Karpas-422 (cell line): ENCODE data around the gene NTRK3. TPM values are rescaled to one million over a fixed set of nuclear protein-coding genes. Genes with fewer than 3 reads are reported as not detected.

Experiments used
- DNase-seq: peaks from one replicate; pipeline ENCODE4 v3.0.0-alpha.2; 2015
- H2AFZ ChIP-seq: fragments of 200-600 bp; sonication (generic); 2 replicates; pipeline ENCODE4 v1.6.1; 2014; ENCODE audit warnings: antibody characterized with exemption, low read length, mixed read lengths
- H3K27ac ChIP-seq: fragments of 200-600 bp; sonication (generic); 2 replicates; pipeline ENCODE4 v1.5.1; 2014; ENCODE audit warnings: mild to moderate bottlenecking, low read length, moderate library complexity
- H3K27me3 ChIP-seq: fragments of 200-600 bp; sonication (generic); 2 replicates; pipeline ENCODE4 v1.6.1; 2014; ENCODE audit warnings: low read length, mixed read lengths
- H3K36me3 ChIP-seq: fragments of 200-600 bp; sonication (generic); 2 replicates; pipeline ENCODE4 v1.6.1; 2014; ENCODE audit warnings: low read length, mixed read lengths; ENCODE audit not compliant: insufficient read depth
- H3K4me1 ChIP-seq: fragments of 200-600 bp; sonication (generic); 2 replicates; pipeline ENCODE4 v1.6.1; 2014; ENCODE audit warnings: mild to moderate bottlenecking, low read length, mixed read lengths
- H3K4me2 ChIP-seq: fragments of 200-600 bp; sonication (generic); 2 replicates; pipeline ENCODE4 v1.6.1; 2014; ENCODE audit warnings: low read length, low read depth, mild to moderate bottlenecking; ENCODE audit not compliant: poor library complexity, severe bottlenecking
- H3K4me3 ChIP-seq: fragments of 200-600 bp; sonication (generic); 2 replicates; pipeline ENCODE4 v1.5.1; 2014; ENCODE audit warnings: mild to moderate bottlenecking, antibody characterized with exemption, low read length, mixed read lengths
- H3K79me2 ChIP-seq: fragments of 200-600 bp; sonication (generic); 2 replicates; pipeline ENCODE4 v1.6.1; 2014; ENCODE audit warnings: mild to moderate bottlenecking, low read length, mixed read lengths
- H3K9ac ChIP-seq: fragments of 200-600 bp; sonication (generic); 2 replicates; pipeline ENCODE4 v1.6.0; 2014; ENCODE audit warnings: low read length
- H3K9me2 ChIP-seq: fragments of 200-600 bp; sonication (generic), shearing (Covaris generic); replicated peaks from 2 replicates; pipeline ENCODE4 v1.6.0; 2014; ENCODE audit warnings: mild to moderate bottlenecking, low read length, moderate library complexity; ENCODE audit not compliant: insufficient read depth
- H3K9me3 ChIP-seq: fragments of 300-700, 200-600 bp; sonication (generic); 2 replicates; pipeline ENCODE4 v1.6.1; 2014; ENCODE audit warnings: low read length, mixed read lengths
- H4K20me1 ChIP-seq: fragments of 200-600 bp; sonication (generic); 2 replicates; pipeline ENCODE4 v1.6.1; 2014; ENCODE audit warnings: mild to moderate bottlenecking, antibody characterized with exemption, low read length, low read depth; ENCODE audit not compliant: insufficient read depth
- total RNA-seq: library from RNA; depleted of rRNA; stranded (reverse); fragments of >200 nt; shearing (Covaris generic); gene quantifications from 2 replicates; pipeline ENCODE4 v1.2.3, GENCODE V29; 2014; ENCODE audit warnings: low replicate concordance

The NTRK3 gene
- total RNA-seq, 1 experiment from 2014 or later: 0.11 TPM

DNA sequence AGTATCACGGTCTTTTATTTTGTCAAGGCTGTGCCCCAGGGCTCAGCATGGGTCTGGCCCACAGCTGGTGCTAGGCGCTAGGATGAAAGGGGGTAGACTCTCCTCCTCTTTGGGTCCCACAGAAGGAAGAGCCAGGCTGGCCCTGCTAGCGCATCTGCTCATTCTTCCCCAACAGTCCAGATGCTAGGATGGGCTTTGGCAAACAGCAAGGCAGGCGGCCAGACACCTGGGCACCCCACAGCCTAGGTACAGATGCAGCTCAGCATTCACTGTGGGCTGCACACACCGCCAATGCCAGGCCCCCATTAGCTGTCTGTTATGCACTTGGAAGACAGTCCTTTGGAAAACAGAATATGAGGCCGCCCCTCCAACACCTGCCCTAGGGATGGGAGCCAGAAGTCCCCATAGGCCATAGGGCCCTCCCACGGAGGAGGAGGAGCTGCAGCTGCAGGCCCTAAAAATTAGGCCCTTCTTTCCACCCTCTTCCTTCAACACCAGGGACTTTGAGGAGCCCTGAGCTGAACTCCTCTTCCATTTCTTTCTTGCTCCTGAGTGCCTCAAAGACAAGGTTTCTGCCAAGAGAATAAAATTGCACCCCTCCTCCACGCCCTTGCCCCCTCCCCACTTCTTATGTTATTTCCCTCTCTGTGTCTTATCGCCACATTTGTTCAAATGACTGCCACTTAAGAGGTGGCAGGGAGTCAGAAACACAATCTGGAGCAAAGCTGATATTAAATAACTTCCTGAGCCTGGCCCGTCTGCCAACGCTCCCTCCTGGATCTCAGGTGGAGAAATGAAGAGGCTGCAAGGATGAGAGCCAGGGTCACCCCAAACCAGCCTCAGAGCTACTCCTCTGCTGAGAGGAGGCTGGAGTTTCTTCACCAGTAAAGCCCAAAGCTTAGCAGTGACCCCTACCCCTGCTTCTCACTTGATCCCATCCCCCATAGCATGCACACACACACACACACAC lies 13.7 kb downstream of the NTRK3 start:
- no peaks in the 10 kb centered on the region for H3K36me3 ChIP-seq
- H3K27ac ChIP-seq: no peak overlapping the region
- no peaks in the 10 kb centered on the region for H3K27me3 ChIP-seq
- H3K9me2 ChIP-seq: no peaks in the 10 kb centered on the region
- H3K4me1 ChIP-seq: no peaks in the 10 kb centered on the region
- H3K9me3 ChIP-seq: no peaks in the 10 kb centered on the region
- no peak overlapping the region for H3K4me3 ChIP-seq
- no peak overlapping the region for H3K9ac ChIP-seq
- no peak for DNase-seq
- H2AFZ ChIP-seq: no peak overlapping the region
- no peaks in the 10 kb centered on the region for H3K79me2 ChIP-seq
- H4K20me1 ChIP-seq: no peaks in the 10 kb centered on the region
- no peak overlapping the region for H3K4me2 ChIP-seq

- Histone ChIP-seq H3K4me2 (no peak overlapping the region), H3K27ac (no peak overlapping the region), H3K4me1 (no peaks in the 10 kb centered on the region), H2AFZ (no peak overlapping the region), H3K9me2 (no peaks in the 10 kb centered on the region), H3K9ac (no peak overlapping the region), H3K27me3 (no peaks in the 10 kb centered on the region), H3K9me3 (no peaks in the 10 kb centered on the region), H3K4me3 (no peak overlapping the region), H3K79me2 (no peaks in the 10 kb centered on the region), H3K36me3 (no peaks in the 10 kb centered on the region), H4K20me1 (no peaks in the 10 kb centered on the region)
- DNase-seq: no peak
Observed at GRCh38 chr15:88241461-88241860, 15.1 kb downstream of the NTRK3 start.

DNA sequence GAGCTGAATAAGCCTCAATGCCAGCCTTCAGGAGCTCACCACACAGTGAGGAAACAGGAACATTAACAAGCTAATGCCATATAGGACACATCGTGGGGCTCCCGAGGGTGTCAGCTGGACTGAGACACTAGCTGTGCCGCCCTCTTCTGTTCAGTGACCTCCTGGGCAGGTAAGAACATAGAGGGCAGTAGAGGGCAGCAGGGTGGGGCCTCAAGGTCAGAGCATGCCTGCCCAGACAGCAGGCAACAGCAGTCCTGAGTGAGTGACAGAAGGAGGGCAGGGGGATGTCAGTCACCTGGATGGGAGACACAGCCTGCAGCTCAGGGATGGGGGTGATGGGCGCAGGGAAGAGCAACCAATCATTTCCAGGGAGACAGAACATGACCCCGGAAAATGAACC lies 15.5 kb downstream of the NTRK3 start:
- H3K9me2 ChIP-seq: no peaks in the 10 kb centered on the region
- no peaks in the 10 kb centered on the region for H3K36me3 ChIP-seq
- no peaks in the 10 kb centered on the region for H3K4me1 ChIP-seq
- no peak for DNase-seq
- H3K79me2 ChIP-seq: no peaks in the 10 kb centered on the region
- no peak overlapping the region for H3K4me3 ChIP-seq
- no peak overlapping the region for H3K9ac ChIP-seq
- no peak overlapping the region for H2AFZ ChIP-seq
- no peaks in the 10 kb centered on the region for H4K20me1 ChIP-seq
- H3K9me3 ChIP-seq: no peaks in the 10 kb centered on the region
- no peaks in the 10 kb centered on the region for H3K27me3 ChIP-seq
- no peak overlapping the region for H3K4me2 ChIP-seq
- H3K27ac ChIP-seq: no peak overlapping the region

GRCh38 chr15:88239594-88239993 lies 16.9 kb downstream of the NTRK3 start:
- no peak overlapping the region for H3K4me2 ChIP-seq
- no peaks in the 10 kb centered on the region for H3K27me3 ChIP-seq
- no peak overlapping the region for H3K27ac ChIP-seq
- no peaks in the 10 kb centered on the region for H3K4me1 ChIP-seq
- no peaks in the 10 kb centered on the region for H3K79me2 ChIP-seq
- H3K9ac ChIP-seq: no peak overlapping the region
- no peak for DNase-seq
- H3K36me3 ChIP-seq: no peaks in the 10 kb centered on the region
- no peak overlapping the region for H2AFZ ChIP-seq
- no peak overlapping the region for H3K4me3 ChIP-seq
- H4K20me1 ChIP-seq: no peaks in the 10 kb centered on the region
- no peaks in the 10 kb centered on the region for H3K9me2 ChIP-seq
- no peaks in the 10 kb centered on the region for H3K9me3 ChIP-seq

GRCh38 chr15:88238618-88239430 lies 17.7 kb downstream of the NTRK3 start:
- no peaks in the 10 kb centered on the region for H4K20me1 ChIP-seq
- H2AFZ ChIP-seq: no peak overlapping the region
- no peak overlapping the region for H3K4me3 ChIP-seq
- H3K4me2 ChIP-seq: no peak overlapping the region
- H3K36me3 ChIP-seq: no peaks in the 10 kb centered on the region
- no peaks in the 10 kb centered on the region for H3K79me2 ChIP-seq
- no peak for DNase-seq
- no peak overlapping the region for H3K27ac ChIP-seq
- no peaks in the 10 kb centered on the region for H3K9me3 ChIP-seq
- H3K9me2 ChIP-seq: no peaks in the 10 kb centered on the region
- H3K27me3 ChIP-seq: no peaks in the 10 kb centered on the region
- H3K9ac ChIP-seq: no peak overlapping the region
- H3K4me1 ChIP-seq: no peaks in the 10 kb centered on the region

DNA sequence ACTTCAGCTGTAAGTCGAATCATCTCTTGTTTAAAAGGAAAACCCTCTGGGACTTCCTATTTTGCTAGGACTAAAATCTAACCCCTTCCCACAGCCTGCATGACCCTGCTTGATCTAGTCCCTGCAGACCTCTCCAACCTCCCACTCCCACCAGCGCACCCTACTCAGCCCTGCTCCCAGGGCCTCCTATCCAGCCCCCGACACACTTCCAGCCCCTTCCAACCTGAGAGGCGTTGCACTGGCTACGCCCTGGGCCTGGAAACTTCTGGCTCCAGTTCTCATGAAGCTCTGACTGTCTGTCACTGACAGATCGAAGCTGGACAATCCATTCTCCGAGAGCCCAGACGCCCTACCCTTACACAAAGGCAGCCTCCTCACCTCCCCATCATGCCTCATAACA lies 21.8 kb downstream of the NTRK3 start:
- Histone ChIP-seq H3K4me1 (no peaks in the 10 kb centered on the region), H3K36me3 (no peaks in the 10 kb centered on the region), H2AFZ (no peak overlapping the region), H3K9ac (no peak overlapping the region), H3K9me3 (no peaks in the 10 kb centered on the region), H3K27ac (no peak overlapping the region), H3K4me2 (no peak overlapping the region), H4K20me1 (no peaks in the 10 kb centered on the region), H3K79me2 (no peaks in the 10 kb centered on the region), H3K27me3 (no peaks in the 10 kb centered on the region), H3K4me3 (no peak overlapping the region), H3K9me2 (no peaks in the 10 kb centered on the region)
- DNase-seq: no peak

DNA sequence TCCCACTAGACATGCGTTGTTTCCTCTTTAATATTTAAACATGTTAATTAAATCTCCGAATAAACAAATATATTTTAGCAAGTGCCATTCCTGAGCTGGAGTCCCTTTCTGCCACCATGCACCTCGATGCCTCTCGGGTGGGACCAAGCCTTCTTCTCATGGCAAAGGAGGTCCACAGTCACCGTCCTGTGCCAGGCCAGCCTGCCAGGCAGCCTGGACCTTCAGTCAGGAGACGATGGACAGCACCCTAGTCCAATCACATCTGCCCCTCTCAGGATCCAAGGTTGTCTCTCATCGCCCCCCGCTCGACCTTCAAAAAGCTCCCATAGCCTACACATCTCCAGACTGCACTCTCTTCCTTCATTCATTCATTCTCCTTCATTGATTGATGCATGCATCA lies 22.6 kb downstream of the NTRK3 start:
- no peaks in the 10 kb centered on the region for H4K20me1 ChIP-seq
- no peaks in the 10 kb centered on the region for H3K9me2 ChIP-seq
- no peak overlapping the region for H3K4me3 ChIP-seq
- H2AFZ ChIP-seq: no peak overlapping the region
- no peaks in the 10 kb centered on the region for H3K4me1 ChIP-seq
- H3K36me3 ChIP-seq: no peaks in the 10 kb centered on the region
- H3K9ac ChIP-seq: no peak overlapping the region
- no peak for DNase-seq
- H3K27ac ChIP-seq: no peak overlapping the region
- H3K79me2 ChIP-seq: no peaks in the 10 kb centered on the region
- no peaks in the 10 kb centered on the region for H3K9me3 ChIP-seq
- H3K27me3 ChIP-seq: no peaks in the 10 kb centered on the region
- no peak overlapping the region for H3K4me2 ChIP-seq

GRCh38 chr15:88232771-88233201 lies 23.8 kb downstream of the NTRK3 start:
- no peak for DNase-seq
- H3K4me2 ChIP-seq: no peak overlapping the region
- no peaks in the 10 kb centered on the region for H4K20me1 ChIP-seq
- H3K4me1 ChIP-seq: no peaks in the 10 kb centered on the region
- H3K27me3 ChIP-seq: no peaks in the 10 kb centered on the region
- no peak overlapping the region for H3K4me3 ChIP-seq
- no peaks in the 10 kb centered on the region for H3K9me2 ChIP-seq
- no peak overlapping the region for H3K9ac ChIP-seq
- H3K27ac ChIP-seq: no peak overlapping the region
- H2AFZ ChIP-seq: no peak overlapping the region
- H3K9me3 ChIP-seq: no peaks in the 10 kb centered on the region
- H3K36me3 ChIP-seq: no peaks in the 10 kb centered on the region
- H3K79me2 ChIP-seq: no peaks in the 10 kb centered on the region
